ENCODE results near the gene STK39.

DNA sequence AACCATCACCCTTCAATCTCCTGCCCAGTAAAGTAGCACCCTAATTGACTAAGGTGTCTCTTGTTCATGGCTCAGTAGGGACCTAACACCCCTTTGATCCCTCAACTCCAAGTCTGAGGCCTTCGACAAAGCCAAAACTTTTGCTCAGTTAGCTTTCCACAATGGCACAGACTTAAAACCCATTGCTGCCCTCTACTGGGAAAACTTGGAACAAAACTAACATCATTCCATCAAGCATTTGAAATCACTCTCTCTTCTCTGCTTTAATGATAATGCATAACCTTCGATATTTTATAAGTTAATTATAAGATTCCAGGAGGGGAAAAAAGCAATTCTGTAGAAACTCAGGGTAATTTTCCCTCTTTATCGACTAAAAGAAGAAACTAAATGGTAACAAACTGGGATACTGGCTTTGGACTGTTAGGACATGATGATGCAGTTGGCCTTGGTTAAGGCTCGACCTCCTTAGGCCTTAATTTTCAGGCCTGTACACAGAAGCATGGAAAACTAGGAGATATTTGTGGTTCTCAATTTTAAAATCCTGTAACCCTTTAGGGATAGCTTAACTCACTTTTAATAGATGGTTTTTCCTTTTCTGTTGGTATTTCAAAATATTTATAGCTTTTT is 127.8 kb downstream of the STK39 start:
- TF ChIP-seq EZH2 (IDR thresholded peaks at IDR 0.05; ENCODE audit: insufficient read depth, poor library complexity, severe bottlenecking) (no peak), EZH2phosphoT487 (IDR thresholded peaks at IDR 0.05; ENCODE audit: insufficient read depth, low read depth) (no peak)

Data from GM23248 (cell line).